IMR-90 (cell line): ENCODE results near the gene PRKCB. TPM values are rescaled to one million over a fixed set of nuclear protein-coding genes. Genes with fewer than 3 reads are reported as not detected.

Experiments
- ATAC-seq: fragments of 200-7000 bp; cut with Tn5 transposase; 2 replicates; pipeline ENCODE4 v1.9.1; 2020; ENCODE audit warnings: low read depth, mild to moderate bottlenecking, moderate library complexity
- BruUV-seq: library from RNA; stranded (reverse); fragments of 400-500 nt; replicated peaks from 2 replicates; lab custom pipeline; 2021; lab: Mats Ljungman, UMichigan
- CTCF ChIA-PET: fragments of 300-600 bp; formaldehyde crosslinking; extraction: SDS; loops from one replicate; lab custom pipeline; 2021; ENCODE audit warnings: antibody characterized with exemption; lab: Yijun Ruan, JAX
- POLR2A ChIA-PET: fragments of 300-600 bp; sonication (Branson Sonifier 250); formaldehyde crosslinking; loops from one replicate; lab custom pipeline; 2022; ENCODE audit warnings: antibody characterized with exemption; ENCODE audit not compliant: unreplicated experiment; lab: Charles Lee
- DNase-seq: peaks from one replicate; pipeline ENCODE4 v3.0.0; 2013
- H2AFZ ChIP-seq: replicated peaks from 2 replicates; pipeline ENCODE3; 2013; ENCODE audit warnings: low read length, mild to moderate bottlenecking; ENCODE audit not compliant: poor library complexity
- H2AK5ac ChIP-seq: 2 replicates; pipeline ENCODE4 v1.6.1; 2013; ENCODE audit warnings: low read depth, low read length, inconsistent platforms
- H2AK9ac ChIP-seq: replicated peaks from 2 replicates; pipeline ENCODE3; 2013; ENCODE audit warnings: mild to moderate bottlenecking, low read depth, low read length, moderate library complexity; ENCODE audit not compliant: poor library complexity
- H2BK120ac ChIP-seq: 2 replicates; pipeline ENCODE4 v1.6.1; 2013; ENCODE audit warnings: low read depth, low read length, inconsistent platforms
- H2BK15ac ChIP-seq: 3 replicates; pipeline ENCODE4 v1.6.1; 2013; ENCODE audit warnings: low read depth, low read length, inconsistent platforms
- H2BK20ac ChIP-seq: 2 replicates; pipeline ENCODE4 v1.6.1; 2013; ENCODE audit warnings: low read depth, mild to moderate bottlenecking, inconsistent platforms, low read length, moderate library complexity
- H2BK5ac ChIP-seq: 2 replicates; pipeline ENCODE4 v1.6.1; 2013; ENCODE audit warnings: mild to moderate bottlenecking, low read depth, low read length, inconsistent platforms; ENCODE audit not compliant: poor library complexity, severe bottlenecking
- H3K14ac ChIP-seq: replicated peaks from 2 replicates; pipeline ENCODE4 v1.6.1; 2013; ENCODE audit warnings: low read depth, low read length, inconsistent platforms
- H3K18ac ChIP-seq: 2 replicates; pipeline ENCODE4 v1.6.1; 2013; ENCODE audit warnings: low read depth, low read length, control low read depth
- H3K23ac ChIP-seq: 2 replicates; pipeline ENCODE4 v1.6.1; 2013; ENCODE audit warnings: low read depth, low read length, inconsistent platforms
- H3K27ac ChIP-seq: 2 replicates; pipeline ENCODE4 v1.5.1; 2013; ENCODE audit warnings: mild to moderate bottlenecking, control low read depth, low read length; ENCODE audit not compliant: insufficient read depth
- H3K27me3 ChIP-seq: 2 replicates; pipeline ENCODE4 v1.6.1; 2013; ENCODE audit warnings: low read length; ENCODE audit not compliant: control insufficient read depth, insufficient read depth
- H3K36me3 ChIP-seq: 2 replicates; pipeline ENCODE4 v1.6.1; 2013; ENCODE audit warnings: low read length, mixed read lengths; ENCODE audit not compliant: control insufficient read depth, insufficient read depth
- H3K4ac ChIP-seq: 2 replicates; pipeline ENCODE4 v1.6.1; 2013; ENCODE audit warnings: low read depth, low read length, inconsistent platforms
- H3K4me1 ChIP-seq: 2 replicates; pipeline ENCODE4 v1.6.1; 2013; ENCODE audit warnings: low read length, mixed read lengths; ENCODE audit not compliant: control insufficient read depth, insufficient read depth
- H3K4me2 ChIP-seq: 2 replicates; pipeline ENCODE4 v1.6.1; 2013; ENCODE audit warnings: low read depth, mild to moderate bottlenecking, control low read depth, low read length, moderate library complexity
- H3K4me3 ChIP-seq: 2 replicates; pipeline ENCODE4 v1.5.1; 2013; ENCODE audit warnings: low read depth, mild to moderate bottlenecking, control low read depth, low read length, moderate library complexity; ENCODE audit not compliant: insufficient read depth
- H3K56ac ChIP-seq: 2 replicates; pipeline ENCODE4 v1.6.1; 2013; ENCODE audit warnings: low read length, inconsistent platforms; ENCODE audit not compliant: insufficient read depth; ENCODE audit errors: extremely low read depth
- H3K79me1 ChIP-seq, 2 experiments: 2 replicates each; pipeline ENCODE4 v1.6.1; 2013; ENCODE audit warnings: low read length in 2 of 2, inconsistent platforms in 1 of 2, low read depth in 1 of 2
- H3K9ac ChIP-seq: 2 replicates; pipeline ENCODE4 v1.6.1; 2013; ENCODE audit warnings: low read depth, low read length, control low read depth
- H3K9me1 ChIP-seq: 2 replicates; pipeline ENCODE4 v1.6.1; 2013; ENCODE audit warnings: low read length, inconsistent platforms; ENCODE audit not compliant: insufficient read depth
- H3K9me3 ChIP-seq: 2 replicates; pipeline ENCODE4 v1.6.1; 2013; ENCODE audit warnings: low read length; ENCODE audit not compliant: control insufficient read depth, insufficient read depth
- H4K20me1 ChIP-seq: 2 replicates; pipeline ENCODE4 v1.6.1; 2013; ENCODE audit warnings: low read length, inconsistent platforms; ENCODE audit not compliant: insufficient read depth
- H4K5ac ChIP-seq: 2 replicates; pipeline ENCODE4 v1.6.1; 2013; ENCODE audit warnings: mild to moderate bottlenecking, low read depth, low read length, control low read depth
- H4K8ac ChIP-seq, 2 experiments: 2 replicates each; pipeline ENCODE4 v1.6.1; 2013; ENCODE audit warnings: low read depth in 2 of 2, low read length in 2 of 2, control low read depth in 1 of 2, inconsistent platforms in 1 of 2
- H4K91ac ChIP-seq: 2 replicates; pipeline ENCODE4 v1.6.1; 2013; ENCODE audit warnings: low read depth, low read length, inconsistent platforms; ENCODE audit not compliant: insufficient read depth
- BHLHE40 ChIP-seq: fragments of 150-350 bp; IDR thresholded peaks from 2 replicates; pipeline ENCODE4 v1.6.1; 2016; ENCODE audit warnings: mild to moderate bottlenecking, low read depth, low read length
- CEBPB ChIP-seq: IDR thresholded peaks from 2 replicates; pipeline ENCODE4 v1.6.1; 2012; ENCODE audit warnings: low read depth, low read length, improper control_type of control experiment
- CHD1 ChIP-seq: IDR thresholded peaks from 2 replicates; pipeline ENCODE4 v1.6.1; 2012; ENCODE audit warnings: low read depth, low read length, improper control_type of control experiment
- CTCF ChIP-seq: conservative IDR thresholded peaks from 2 replicates; pipeline ENCODE4 v1.5.1; 2012; ENCODE audit warnings: mild to moderate bottlenecking, low read depth, low read length, improper control_type of control experiment
- MAFK ChIP-seq: IDR thresholded peaks from 2 replicates; pipeline ENCODE4 v1.6.1; 2012; ENCODE audit warnings: low read depth, low read length, improper control_type of control experiment
- MAZ ChIP-seq: IDR thresholded peaks from 2 replicates; pipeline ENCODE4 v1.6.1; 2012; ENCODE audit warnings: low read depth, mild to moderate bottlenecking, low read length, improper control_type of control experiment, moderate library complexity, borderline replicate concordance
- NFE2L2 ChIP-seq: fragments of 150-350 bp; IDR thresholded peaks from 2 replicates; pipeline ENCODE4 v1.6.1; 2016; ENCODE audit warnings: low read depth, mild to moderate bottlenecking, low read length
- POLR2A ChIP-seq: IDR thresholded peaks from 2 replicates; pipeline ENCODE4 v1.6.1; 2012; ENCODE audit warnings: mild to moderate bottlenecking, low read depth, low read length
- RAD21 ChIP-seq: IDR thresholded peaks from 2 replicates; pipeline ENCODE4 v1.6.1; 2012; ENCODE audit warnings: low read length, improper control_type of control experiment
- SMC3 ChIP-seq: fragments of 150-350 bp; IDR thresholded peaks from 2 replicates; pipeline ENCODE4 v1.6.1; 2016; ENCODE audit warnings: low read depth, mild to moderate bottlenecking, antibody characterized with exemption, low read length, moderate library complexity
- USF2 ChIP-seq: fragments of 150-350 bp; IDR thresholded peaks from 2 replicates; pipeline ENCODE4 v1.6.1; 2017; ENCODE audit warnings: mild to moderate bottlenecking, antibody characterized with exemption, low read length, low read depth
- WGBS, 2 experiments: methylation state at CpG; one replicate each; pipeline versions ENCODE4 v1.1.5 to v1.1.7; 2013; ENCODE audit warnings: missing lambda C conversion rate in 2 of 2; ENCODE audit not compliant: insufficient read length in 1 of 2; ENCODE audit errors: extremely low coverage in 2 of 2; 5-methylcytosine and 5-hydroxymethylcytosine counted together
- dilution Hi-C: fragments of 300-500 bp; cut with HindIII; formaldehyde crosslinking; loops from one replicate; pipeline ENCODE4 v1.14.3; 2018; ENCODE audit warnings: low sequenced_read_pairs; ENCODE audit not compliant: unreplicated experiment
- in situ Hi-C: fragments of 300-500 bp; cut with MboI; formaldehyde crosslinking; loops from 3 replicates; pipeline ENCODE4 v1.14.3; 2019; ENCODE audit warnings: low sequenced_read_pairs, inconsistent platforms, mixed read lengths
- intact Hi-C: fragments of 100-400 bp; cut with micrococcal nuclease; formaldehyde crosslinking; loops from 2 replicates; pipeline ENCODE4 v1.10.0; 2022
- polyA plus RNA-seq, 3 experiments: library from polyadenylated mRNA; depleted of rRNA; stranded (reverse); fragments of >200 nt; gene quantifications; 2 replicates each; pipeline ENCODE4 v1.2.3, GENCODE V29; 2012; ENCODE audit warnings: low replicate concordance in 1 of 3
- total RNA-seq: library from RNA; depleted of rRNA; stranded (reverse); fragments of >200 nt; gene quantifications from 2 replicates; pipeline ENCODE4 v1.2.3, GENCODE V29; 2012
- TF ChIP-seq, protein P1 (sequence below): fragments of 150-350 bp; IDR thresholded peaks from 2 replicates; pipeline ENCODE4 v1.6.1; 2016; ENCODE audit warnings: low read depth, mild to moderate bottlenecking, low read length, moderate library complexity, borderline replicate concordance

The PRKCB gene
- total and polyA plus RNA-seq, 2 of the 4 experiments (the other 2 are of a cell fraction), result under 0.01 TPM; not detected in 1

- H3K9ac ChIP-seq, result no peak overlapping the region
Observed at GRCh38 chr16:24163935-24164334, 328.2 kb downstream of the PRKCB start.

More at GRCh38 chr16:24163935-24164334, 328.2 kb downstream of the PRKCB start:
- ATAC-seq (no peak), DNase-seq (no peak)
- no peaks in the 10 kb centered on the region for H3K4me1 ChIP-seq
- H4K91ac ChIP-seq, result no peak overlapping the region
- no peaks in the 10 kb centered on the region for H4K20me1 ChIP-seq
- no peak overlapping the region for H3K4me3 ChIP-seq
- H4K8ac ChIP-seq, result no peak overlapping the region
- ChIA-PET POLR2A (no interaction called here), CTCF (no interaction called here)
- no peak overlapping the region for H4K5ac ChIP-seq
- in situ Hi-C loops, result no loop called here
- no peak overlapping the region for H3K56ac ChIP-seq
- dilution Hi-C loops, result no loop called here
- no peak overlapping the region for H3K4me2 ChIP-seq
- no peak overlapping the region for H2BK5ac ChIP-seq
- no peaks in the 10 kb centered on the region for H3K79me1 ChIP-seq
- no peaks in the 10 kb centered on the region for H3K9me3 ChIP-seq
- no peak overlapping the region for H3K18ac ChIP-seq
- no peak overlapping the region for H3K4ac ChIP-seq
- no peak overlapping the region for H3K14ac ChIP-seq
- TF ChIP-seq POLR2A (no peak), MAFK (no peak), SMC3 (no peak), USF2 (no peak), NFE2L2 (no peak), MAZ (no peak), CHD1 (no peak), CEBPB (no peak), CTCF (no peak), RAD21 (no peak), BHLHE40 (no peak)
- TF ChIP-seq, protein P1, sequence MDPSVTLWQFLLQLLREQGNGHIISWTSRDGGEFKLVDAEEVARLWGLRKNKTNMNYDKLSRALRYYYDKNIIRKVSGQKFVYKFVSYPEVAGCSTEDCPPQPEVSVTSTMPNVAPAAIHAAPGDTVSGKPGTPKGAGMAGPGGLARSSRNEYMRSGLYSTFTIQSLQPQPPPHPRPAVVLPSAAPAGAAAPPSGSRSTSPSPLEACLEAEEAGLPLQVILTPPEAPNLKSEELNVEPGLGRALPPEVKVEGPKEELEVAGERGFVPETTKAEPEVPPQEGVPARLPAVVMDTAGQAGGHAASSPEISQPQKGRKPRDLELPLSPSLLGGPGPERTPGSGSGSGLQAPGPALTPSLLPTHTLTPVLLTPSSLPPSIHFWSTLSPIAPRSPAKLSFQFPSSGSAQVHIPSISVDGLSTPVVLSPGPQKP, result no peak
- no peak overlapping the region for H2BK15ac ChIP-seq
- WGBS, 2 experiments, result no CpG with 5 or more reads among the region's 3 CpGs
- no peak overlapping the region for H3K27ac ChIP-seq
- BruUV-seq, result no TSS peak
- H3K27me3 ChIP-seq, result no peaks in the 10 kb centered on the region
- no peak overlapping the region for H2AFZ ChIP-seq
- H2AK9ac ChIP-seq, result no peak overlapping the region
- intact Hi-C loops, result no loop called here
- no peak overlapping the region for H2BK20ac ChIP-seq
- no peaks in the 10 kb centered on the region for H3K36me3 ChIP-seq
- H3K23ac ChIP-seq, result no peak overlapping the region
- H2BK120ac ChIP-seq, result no peak overlapping the region
- H2AK5ac ChIP-seq, result no peak overlapping the region
- no peaks in the 10 kb centered on the region for H3K9me1 ChIP-seq
